Measurements from ENCODE around the gene JPH2. TPM values are rescaled to one million over a fixed set of nuclear protein-coding genes. Genes with fewer than 3 reads are reported as not detected.

The JPH2 gene
- total and polyA plus RNA-seq, 2 of the 4 experiments (the other 2 are of a cell fraction), result 0.44 to 0.54 TPM

DNA sequence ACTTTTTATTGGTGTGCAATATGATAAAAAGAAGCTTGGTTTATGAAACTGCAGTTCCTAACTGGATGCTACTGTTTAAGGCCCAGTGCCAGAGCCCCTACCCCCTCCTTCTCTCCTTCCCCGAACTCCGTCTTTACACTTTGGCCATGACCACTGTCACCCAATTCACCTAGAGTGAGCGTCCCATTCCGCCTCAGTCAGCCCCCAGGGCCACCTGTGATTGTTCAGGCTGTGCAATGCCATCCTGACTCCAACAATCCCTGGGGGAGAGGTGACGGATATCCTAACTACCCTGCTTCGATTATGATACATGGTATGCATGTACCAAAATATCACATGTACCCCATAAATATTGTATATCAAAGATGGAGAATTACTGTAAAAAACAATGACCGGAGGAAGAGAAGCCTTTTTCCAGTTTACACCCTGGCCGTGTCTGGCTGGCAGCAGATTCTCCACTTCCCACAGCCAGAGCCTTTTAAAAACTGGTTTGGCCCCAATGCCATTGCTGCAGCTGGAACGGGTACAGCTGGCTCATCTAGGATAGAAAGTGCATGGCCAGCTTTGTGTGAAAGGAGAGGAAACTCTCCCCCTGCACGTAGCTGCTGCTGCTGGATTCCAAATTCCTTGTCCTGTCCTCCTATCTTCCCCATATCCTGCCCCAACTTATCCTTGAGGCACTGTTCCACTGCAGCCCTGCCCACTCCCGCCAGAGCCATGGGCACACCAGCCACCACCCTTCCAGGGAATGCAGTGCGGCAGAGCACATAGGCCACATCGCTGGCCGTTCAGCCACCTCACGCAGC is 99.7 kb downstream of the JPH2 start:
- intact Hi-C loops (cut with micrococcal nuclease), result no loop called here
- ATAC-seq (ENCODE audit: low read depth), result no peak
- H3K36me3 ChIP-seq (ENCODE audit: control insufficient read depth, insufficient read depth, low read length), result no peaks in the 10 kb centered on the region

More for the DNA sequence above, 99.7 kb downstream of the JPH2 start:
- Histone ChIP-seq H2AFZ (replicated peaks; ENCODE audit: low read length, poor library complexity) (no peak overlapping the region), H3K4me1 (ENCODE audit: control insufficient read depth, insufficient read depth, low read length) (peaks cover 8% of the 10 kb centered on the region), H3K4me2 (ENCODE audit: low read depth, low read length) (no peak overlapping the region), H3K23ac (ENCODE audit: low read depth, low read length) (no peak overlapping the region), H3K56ac (ENCODE audit: extremely low read depth, insufficient read depth, low read length) (no peak overlapping the region), H4K91ac (ENCODE audit: insufficient read depth, low read depth, low read length) (no peak overlapping the region), H3K9ac (ENCODE audit: low read depth, low read length) (no peak overlapping the region), H2AK5ac (ENCODE audit: low read depth, low read length) (no peak overlapping the region), H2BK15ac (ENCODE audit: low read depth, low read length) (no peak overlapping the region), H4K8ac (ENCODE audit: low read depth in 2 of 2, low read length in 2 of 2) (no peak overlapping the region), H2BK20ac (ENCODE audit: low read depth, low read length) (no peak overlapping the region), H3K18ac (ENCODE audit: low read depth, low read length) (no peak overlapping the region), H3K4me3 (ENCODE audit: insufficient read depth, low read depth, low read length) (no peak overlapping the region), H2AK9ac (replicated peaks; ENCODE audit: low read depth, low read length, poor library complexity) (no peak overlapping the region), H2BK5ac (ENCODE audit: low read depth, low read length, poor library complexity, severe bottlenecking) (no peak overlapping the region), H4K5ac (ENCODE audit: low read depth, low read length) (no peak overlapping the region), H3K79me1 (ENCODE audit: low read depth in 1 of 2, low read length in 2 of 2) (no peaks in the 10 kb centered on the region), H3K27me3 (ENCODE audit: control insufficient read depth, insufficient read depth, low read length) (no peaks in the 10 kb centered on the region), H3K27ac (ENCODE audit: insufficient read depth, low read length) (no peak overlapping the region), H3K14ac (replicated peaks; ENCODE audit: low read depth, low read length) (no peak overlapping the region), H3K9me3 (ENCODE audit: control insufficient read depth, insufficient read depth, low read length) (no peaks in the 10 kb centered on the region), H3K9me1 (ENCODE audit: insufficient read depth, low read length) (no peaks in the 10 kb centered on the region), H4K20me1 (ENCODE audit: insufficient read depth, low read length) (no peaks in the 10 kb centered on the region), H2BK120ac (ENCODE audit: low read depth, low read length) (no peak overlapping the region), H3K4ac (ENCODE audit: low read depth, low read length) (no peak overlapping the region; the same call in 1 of the 2 replicates)
- no TSS peak for BruUV-seq (replicated peaks)
- in situ Hi-C loops (cut with MboI; ENCODE audit: low sequenced_read_pairs) (no loop called here), dilution Hi-C loops (cut with HindIII; ENCODE audit: low sequenced_read_pairs, unreplicated experiment) (no loop called here)
- DNase-seq, result no peak
- POLR2A ChIA-PET (ENCODE audit: unreplicated experiment), result interaction anchor here (0.8 kb wide), 1 partner anchor 229 kb away, joined by 3 read pairs; no protein-coding TSS in a partner anchor
- CTCF ChIA-PET, result no interaction called here
- whole genome bisulfite sequencing, 2 experiments (ENCODE audit: extremely low coverage in 2 of 2, insufficient read length in 1 of 2), result no CpG with 5 or more reads among the region's 15 CpGs
- TF ChIP-seq USF2 (IDR thresholded peaks at IDR 0.05; ENCODE audit: low read depth, low read length), result no peak
- TF ChIP-seq NFE2L2 (IDR thresholded peaks at IDR 0.05; ENCODE audit: low read depth, low read length), result no peak
- no peak for TF ChIP-seq MXI1 (IDR thresholded peaks at IDR 0.05; ENCODE audit: borderline replicate concordance, low read depth, low read length)
